NOMO-1 (cell line): ENCODE measurements around the gene PADI1.

Experiments used
- DNase-seq, 2 experiments: peaks; one replicate each; lab custom pipeline; 2025; ENCODE audit not compliant: unreplicated experiment in 2 of 2; lab: John Stamatoyannopoulos, UW

Gene PADI1

DNA sequence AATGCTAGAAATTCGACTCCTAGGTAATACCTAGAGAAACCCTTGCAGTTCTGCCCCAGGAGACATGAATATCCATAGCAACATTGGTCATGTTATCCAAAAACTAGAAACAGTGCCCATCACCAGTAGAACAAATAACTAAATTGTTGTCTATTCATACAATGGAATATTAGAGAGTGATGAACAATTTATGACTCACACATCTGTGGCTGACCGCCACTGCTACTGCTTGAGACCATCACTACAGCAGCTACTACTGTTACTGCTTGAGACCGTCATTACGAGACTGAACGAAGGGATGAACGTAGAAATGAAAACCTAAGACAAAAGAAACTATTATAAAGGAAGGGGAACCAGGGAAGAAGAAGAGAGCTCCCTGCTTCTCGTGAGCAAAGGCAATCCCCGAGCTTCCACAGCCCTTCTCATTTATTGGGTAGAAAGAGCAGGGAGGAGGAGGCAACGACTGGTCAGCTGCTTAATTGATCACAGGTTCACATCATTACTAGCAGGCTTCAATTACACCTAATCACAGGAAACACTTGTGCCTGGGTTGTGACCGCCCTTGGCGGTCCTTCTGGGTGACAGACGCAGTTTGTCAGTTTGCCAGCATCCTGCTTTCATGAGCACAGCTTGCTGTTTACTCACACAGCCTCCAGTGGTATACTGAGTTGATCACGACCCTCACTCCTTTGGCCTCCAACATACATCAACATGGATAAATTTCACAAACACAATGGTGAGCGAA lies 88.9 kb downstream of the PADI1 start:
- DNase-seq, result no peak

DNA sequence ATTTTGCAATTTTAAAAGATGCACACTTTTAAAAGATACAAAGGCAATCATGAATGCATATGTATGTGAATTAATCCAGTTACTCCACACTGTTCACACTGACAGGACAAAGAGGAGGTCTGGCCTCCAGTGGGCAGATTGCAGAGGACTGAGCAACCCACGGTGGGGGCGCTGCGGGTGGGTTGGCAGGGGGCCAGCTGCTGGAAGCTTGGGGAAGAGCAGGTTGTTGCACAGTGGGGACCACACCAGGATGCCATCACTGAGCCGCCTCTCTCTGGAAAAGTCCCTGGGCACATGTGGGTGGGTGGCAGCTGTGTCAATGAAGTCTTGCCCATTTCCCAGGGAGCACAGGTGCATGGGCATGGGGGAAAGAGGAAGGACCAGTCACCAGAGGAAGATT lies 90.4 kb downstream of the PADI1 start:
- DNase-seq, result no peak
